Activated T-cell treated with anti-CD3 and anti-CD28 coated beads for 48 hours (primary cell): ENCODE results near the gene STXBP3.

Experiments
- DNase-seq: peaks from one replicate; pipeline ENCODE4 v3.0.0-alpha.2; 2020; ENCODE audit warnings: low read depth

The STXBP3 gene

GRCh38 chr1:108842525-108843181 lies 96.2 kb downstream of the STXBP3 start:
- no peak for DNase-seq

DNA sequence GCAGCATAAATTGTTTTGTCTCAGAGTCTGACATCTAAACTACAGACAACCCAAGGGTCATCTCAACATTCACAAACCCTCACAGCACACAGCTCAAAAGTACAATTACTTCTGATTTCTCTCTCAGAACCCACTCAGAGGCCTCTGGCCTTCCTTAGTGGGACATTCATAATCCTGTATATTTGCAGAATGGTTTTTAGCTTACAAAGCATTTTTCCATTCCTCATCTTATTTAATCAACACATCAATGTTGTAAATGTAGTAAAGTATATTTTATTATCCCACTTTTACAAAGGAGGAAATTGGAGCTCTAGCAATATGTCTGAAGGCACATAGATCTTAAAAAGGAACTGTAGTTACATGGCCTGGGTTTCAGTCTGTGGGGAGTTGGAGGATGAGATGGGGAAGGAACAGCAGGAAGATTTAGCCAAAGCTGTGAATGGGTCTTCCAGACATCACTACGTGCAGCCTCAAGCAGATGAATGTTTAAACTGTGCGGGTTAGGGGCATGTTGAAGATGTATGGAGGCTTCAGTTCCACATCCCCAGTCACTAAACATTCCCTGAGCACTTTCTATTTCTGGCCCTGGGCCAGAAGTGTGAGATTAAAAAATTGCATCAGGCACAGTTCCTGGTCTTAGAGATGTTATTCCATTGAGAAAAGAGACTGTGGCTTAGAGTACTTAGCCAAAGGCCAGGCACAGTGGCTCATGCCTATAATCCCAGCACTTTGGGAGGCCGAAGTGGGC lies 97.1 kb downstream of the STXBP3 start:
- DNase-seq = no peak

- DNase-seq = no peak
Measured at GRCh38 chr1:108845446-108845845, 99.0 kb downstream of the STXBP3 start.

- no peak for DNase-seq
Measured at GRCh38 chr1:108845991-108846390, 99.5 kb downstream of the STXBP3 start.

- DNase-seq = no peak
Measured at GRCh38 chr1:108847494-108847893, 101.0 kb downstream of the STXBP3 start.

GRCh38 chr1:108848806-108849205 lies 102.3 kb downstream of the STXBP3 start:
- no peak for DNase-seq

GRCh38 chr1:108850929-108851328 lies 104.5 kb downstream of the STXBP3 start:
- no peak for DNase-seq

DNA sequence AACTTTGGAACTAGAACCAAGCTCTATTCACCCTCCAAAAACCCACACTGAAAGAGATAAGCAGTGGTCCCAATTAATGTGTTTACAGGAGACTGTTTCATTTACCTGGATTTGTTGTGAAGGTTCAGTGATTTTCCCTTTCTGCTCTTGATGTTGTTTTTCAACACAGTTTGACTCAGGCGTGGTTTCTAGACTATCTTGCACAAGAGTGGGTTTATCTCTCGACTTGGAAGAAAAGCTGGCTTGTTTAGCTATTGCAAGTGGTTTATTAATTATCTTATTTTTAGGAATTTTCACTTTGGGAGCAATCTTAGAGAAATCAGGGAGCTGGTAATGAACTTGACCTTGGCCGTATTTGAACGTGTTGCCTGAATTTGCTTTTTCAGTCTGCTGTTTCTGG lies 105.1 kb downstream of the STXBP3 start:
- no peak for DNase-seq

GRCh38 chr1:108852221-108852975 lies 105.9 kb downstream of the STXBP3 start:
- no peak for DNase-seq

DNA sequence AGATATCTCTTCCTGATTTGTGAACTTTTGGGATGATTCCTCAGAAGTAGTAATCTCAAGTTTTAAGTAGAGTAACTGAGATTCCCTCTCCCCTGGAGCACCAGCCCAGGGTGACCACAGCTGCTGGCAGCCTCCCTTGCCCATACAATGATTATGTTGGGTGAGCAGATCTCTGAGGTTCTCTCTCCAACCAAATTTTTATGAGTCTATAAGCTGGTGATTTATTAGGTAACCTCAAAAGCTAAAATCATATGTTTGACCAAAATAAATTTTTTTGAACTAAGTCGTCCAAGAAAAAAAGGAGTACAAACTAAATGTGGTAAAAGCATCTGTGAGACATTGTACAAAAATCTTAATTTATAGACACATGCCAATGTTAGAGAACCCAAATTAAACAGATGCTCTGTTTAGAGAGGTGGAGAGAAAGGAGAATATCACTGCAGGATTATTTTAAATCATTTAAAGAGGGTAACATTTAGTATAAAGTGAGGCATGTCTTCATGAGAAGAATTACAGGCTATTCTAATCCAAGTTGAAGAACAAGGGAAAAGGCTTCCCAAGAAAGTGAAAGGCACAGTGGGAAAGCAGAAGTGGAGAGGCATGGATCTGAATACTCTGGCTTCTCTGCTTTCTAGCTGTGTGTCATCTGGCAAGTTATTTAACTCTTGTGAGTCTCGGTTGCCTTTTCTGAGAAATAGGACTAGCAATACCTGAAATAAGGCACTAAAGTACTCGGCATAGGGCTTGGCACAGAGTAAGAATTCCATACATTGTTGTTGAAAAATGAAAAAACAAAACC lies 107.9 kb downstream of the STXBP3 start:
- no peak for DNase-seq

GRCh38 chr1:108856994-108857393 lies 110.5 kb downstream of the STXBP3 start, which contains the start of gene AKNAD1:
AKNAD1 (minus strand) TSS chr1:108857094; CDS start chr1:108852664, 4,430 bp downstream.
- DNase-seq = no peak

DNA sequence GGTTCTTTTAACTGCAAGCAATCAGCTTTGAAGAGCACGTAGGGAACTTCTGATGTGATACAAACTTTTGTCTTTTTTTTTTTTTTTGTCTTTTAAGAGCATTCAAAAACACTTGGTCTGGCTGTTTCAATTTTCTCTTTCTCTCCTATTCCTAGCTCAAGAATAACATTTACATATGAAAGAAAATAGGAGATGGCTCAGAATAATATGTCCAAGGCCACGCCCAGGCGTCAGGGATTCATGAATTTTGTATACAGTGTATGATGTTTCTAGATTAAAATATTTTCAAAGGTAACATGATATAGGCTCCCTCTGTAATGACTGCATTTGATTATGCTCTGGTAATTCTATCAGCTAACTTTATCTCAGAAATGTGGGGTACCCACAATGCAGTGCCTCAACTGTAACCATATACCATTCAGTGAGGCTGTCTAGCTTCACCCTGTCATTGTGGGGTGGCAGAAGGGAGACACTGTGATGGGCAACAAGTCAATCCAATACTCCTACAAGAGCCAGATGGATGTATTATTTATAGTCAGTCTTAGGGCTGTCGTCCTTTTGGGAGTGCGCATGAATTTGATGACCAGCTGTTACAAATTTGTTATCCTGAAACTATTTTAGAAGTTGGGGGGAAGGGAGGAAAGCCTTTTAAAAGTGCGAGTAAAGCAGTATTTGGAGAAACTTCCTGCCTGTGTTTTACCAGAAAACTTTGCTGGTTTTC lies 111.9 kb downstream of the STXBP3 start:
- DNase-seq = no peak
